HG02759 (cell line): Measurements from ENCODE around the gene NAALADL2.
"Not testable (repeated sequence)": the region's sequence is repeated elsewhere in the genome, so short reads cannot be mapped to it uniquely, and the experiment has no call there.

Experiments used
- ATAC-seq: cut with Tn5 transposase; IDR thresholded peaks from one replicate; pipeline ENCODE4 v1.9.1; 2021; ENCODE audit warnings: mild to moderate bottlenecking, moderate library complexity; ENCODE audit not compliant: unreplicated experiment

Gene NAALADL2

GRCh38 chr3:175528693-175529092, 669.6 kb downstream of the NAALADL2 start:
- not testable (repeated sequence) for ATAC-seq

- no peak for ATAC-seq
Observed at GRCh38 chr3:175535351-175535750, 676.2 kb downstream of the NAALADL2 start.

- ATAC-seq: no peak
Observed at GRCh38 chr3:175546115-175546514, 687.0 kb downstream of the NAALADL2 start.

- ATAC-seq: no peak
Observed at GRCh38 chr3:175552929-175553328, 693.8 kb downstream of the NAALADL2 start.

GRCh38 chr3:175554801-175555200, 695.7 kb downstream of the NAALADL2 start:
- ATAC-seq: no peak

- ATAC-seq: no peak
Observed at GRCh38 chr3:175558261-175558660, 699.1 kb downstream of the NAALADL2 start.

GRCh38 chr3:175564363-175564762, 705.2 kb downstream of the NAALADL2 start:
- no peak for ATAC-seq

- no peak for ATAC-seq
Observed at GRCh38 chr3:175571096-175571495, 712.0 kb downstream of the NAALADL2 start.

GRCh38 chr3:175573226-175573625, 714.1 kb downstream of the NAALADL2 start:
- no peak for ATAC-seq

GRCh38 chr3:175580318-175580717, 721.2 kb downstream of the NAALADL2 start:
- no peak for ATAC-seq

- no peak for ATAC-seq
Observed at GRCh38 chr3:175585898-175586297, 726.8 kb downstream of the NAALADL2 start.

- ATAC-seq: no peak
Observed at GRCh38 chr3:175590745-175591144, 731.6 kb downstream of the NAALADL2 start.

- no peak for ATAC-seq
Observed at GRCh38 chr3:175591375-175591774, 732.2 kb downstream of the NAALADL2 start.

GRCh38 chr3:175593331-175593730, 734.2 kb downstream of the NAALADL2 start:
- ATAC-seq: no peak

- no peak for ATAC-seq
Observed at GRCh38 chr3:175598740-175599139, 739.6 kb downstream of the NAALADL2 start.

- no peak for ATAC-seq
Observed at GRCh38 chr3:175601521-175601920, 742.4 kb downstream of the NAALADL2 start.

GRCh38 chr3:175605851-175606250, 746.7 kb downstream of the NAALADL2 start:
- ATAC-seq: no peak

- no peak for ATAC-seq
Observed at GRCh38 chr3:175606650-175607318, 747.6 kb downstream of the NAALADL2 start.

GRCh38 chr3:175608356-175608755, 749.2 kb downstream of the NAALADL2 start:
- ATAC-seq: no peak

- ATAC-seq: no peak
Observed at GRCh38 chr3:175608911-175609310, 749.8 kb downstream of the NAALADL2 start.

- no peak for ATAC-seq
Observed at GRCh38 chr3:175612487-175613196, 753.5 kb downstream of the NAALADL2 start.

- ATAC-seq: not testable (repeated sequence)
Observed at GRCh38 chr3:175614107-175614506, 755.0 kb downstream of the NAALADL2 start.
